Natural killer cell (primary cell): Measurements from ENCODE around the gene LHB. TPM values are rescaled to one million over a fixed set of nuclear protein-coding genes. Genes with fewer than 3 reads are reported as not detected.

Experiments used
- ATAC-seq, 3 donors: fragments of 150-1000 bp in 2 of 3; fragments of 200-7000 bp in 1 of 3; cut with Tn5 transposase; 1 replicate in 1 of 3; 2 replicates in 2 of 3; pipeline ENCODE4 v1.10.0; 2021; ENCODE audit warnings: mild to moderate bottlenecking in 2 of 3, moderate library complexity in 2 of 3
- DNase-seq, 2 donors: peaks; one replicate each; pipeline versions ENCODE4 v3.0.0 to v3.0.0-alpha.2; 2013 to 2021; ENCODE audit warnings: mixed read lengths in 1 of 2
- H3K27ac ChIP-seq: one replicate; pipeline ENCODE4 v1.5.1; 2013; ENCODE audit warnings: mild to moderate bottlenecking, low read length
- H3K27me3 ChIP-seq: one replicate; pipeline ENCODE4 v1.6.1; 2013; ENCODE audit warnings: low read length; ENCODE audit not compliant: control insufficient read depth, insufficient read depth
- H3K36me3 ChIP-seq: one replicate; pipeline ENCODE4 v1.6.1; 2013; ENCODE audit warnings: low read length; ENCODE audit not compliant: control insufficient read depth, insufficient read depth
- H3K4me1 ChIP-seq: one replicate; pipeline ENCODE4 v1.6.1; 2013; ENCODE audit warnings: low read length; ENCODE audit not compliant: control insufficient read depth, insufficient read depth
- H3K4me3 ChIP-seq: one replicate; pipeline ENCODE4 v1.5.1; 2013; ENCODE audit warnings: low read length
- H3K9me3 ChIP-seq: one replicate; pipeline ENCODE4 v1.6.1; 2013; ENCODE audit warnings: low read length; ENCODE audit not compliant: control insufficient read depth, insufficient read depth
- H3K27ac Mint-ChIP-seq, 2 donors: one replicate each; pipeline ENCODE4 v1.8.0; 2022; ENCODE audit warnings: mild to moderate bottlenecking in 2 of 2, mixed read lengths in 2 of 2, moderate library complexity in 1 of 2
- H3K27me3 Mint-ChIP-seq, 2 donors: one replicate each; pipeline ENCODE4 v1.8.0; 2022; ENCODE audit warnings: low read depth in 2 of 2, mixed read lengths in 2 of 2
- H3K36me3 Mint-ChIP-seq: one replicate; pipeline ENCODE4 v1.8.0; 2022; ENCODE audit warnings: mixed read lengths
- H3K4me1 Mint-ChIP-seq, 2 donors: one replicate each; pipeline ENCODE4 v1.8.0; 2022; ENCODE audit warnings: mixed read lengths in 2 of 2
- H3K4me3 Mint-ChIP-seq: one replicate; pipeline ENCODE4 v1.8.0; 2022; ENCODE audit warnings: mild to moderate bottlenecking, moderate library complexity, mixed read lengths
- H3K9me3 Mint-ChIP-seq, 2 donors: one replicate each; pipeline ENCODE4 v1.8.0; 2022; ENCODE audit warnings: mixed read lengths in 2 of 2
- CTCF ChIP-seq: fragments of 200-600 bp; IDR thresholded peaks from one replicate; pipeline ENCODE4 v1.8.0; 2022; ENCODE audit warnings: antibody characterized with exemption
- WGBS: methylation state at CpG from one replicate; pipeline ENCODE4 v1.1.7; 2013; ENCODE audit warnings: missing lambda C conversion rate; ENCODE audit not compliant: insufficient coverage; 5-methylcytosine and 5-hydroxymethylcytosine counted together
- intact Hi-C: fragments of 100-400 bp; cut with micrococcal nuclease; formaldehyde crosslinking; loops from one replicate; pipeline ENCODE4 v1.14.2; 2022
- total RNA-seq, 4 donors: library from RNA; stranded (reverse); fragments of 120-200 nt in 1 of 4; gene quantifications; one replicate each; pipeline versions ENCODE4 v1.2.3 to v1.2.4, GENCODE V29; 2013 to 2022

The LHB gene
- total RNA-seq, 3 donors from 2014 or later (not counting 1 experiment from before 2014, with no cell fraction given): 1.4 TPM; not detected in 2

DNA sequence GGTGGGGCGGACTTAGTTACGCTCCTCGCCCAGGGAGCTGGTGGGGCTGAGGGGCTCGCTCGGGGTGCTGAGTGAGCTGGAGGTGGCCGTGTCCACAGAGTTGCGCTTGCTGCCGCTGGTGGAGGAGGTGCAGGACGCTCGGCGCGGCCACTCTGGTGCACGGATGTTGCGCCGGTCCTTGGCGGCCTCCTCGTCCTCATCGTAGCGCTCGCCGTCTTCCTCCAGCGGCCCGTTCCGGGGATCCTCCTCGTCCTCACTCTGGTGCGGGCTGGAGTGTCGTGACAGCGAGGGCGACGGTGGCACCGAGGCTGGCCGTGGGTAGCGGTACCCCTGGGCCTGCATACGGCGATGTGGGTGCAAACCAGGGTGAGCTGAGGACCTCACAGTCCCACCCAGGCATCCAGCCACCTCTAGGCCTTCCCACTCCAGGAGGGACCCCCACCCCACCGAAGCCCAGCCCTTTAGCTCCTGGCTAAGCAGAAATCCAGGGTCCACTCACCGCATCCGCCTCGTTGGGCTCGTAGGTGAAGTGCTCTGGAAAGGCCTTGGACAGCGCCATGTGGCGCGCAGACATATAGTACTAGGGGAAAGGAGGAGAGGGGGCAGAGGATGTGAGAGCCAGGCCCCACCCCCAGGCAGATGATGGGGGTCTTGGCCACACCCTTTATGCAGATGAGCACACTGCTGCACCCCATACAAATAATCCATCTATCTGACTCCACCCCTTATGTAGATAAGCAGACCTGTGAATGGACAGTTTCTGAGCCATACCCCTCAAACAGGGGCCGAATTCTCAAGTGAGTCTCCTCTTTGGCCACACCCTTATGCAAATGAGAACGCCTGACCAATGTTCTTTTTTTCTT, 47.4 kb downstream of the LHB start:
- TF ChIP-seq CTCF: no peak
- intact Hi-C loops: loop anchor here (5.0 to 10.0 kb wide), 2 partner anchors 67 to 325 kb away; partner anchors contain the start of genes CA11 and NUCB1
- H3K27ac ChIP-seq: no peak overlapping the region

DNA sequence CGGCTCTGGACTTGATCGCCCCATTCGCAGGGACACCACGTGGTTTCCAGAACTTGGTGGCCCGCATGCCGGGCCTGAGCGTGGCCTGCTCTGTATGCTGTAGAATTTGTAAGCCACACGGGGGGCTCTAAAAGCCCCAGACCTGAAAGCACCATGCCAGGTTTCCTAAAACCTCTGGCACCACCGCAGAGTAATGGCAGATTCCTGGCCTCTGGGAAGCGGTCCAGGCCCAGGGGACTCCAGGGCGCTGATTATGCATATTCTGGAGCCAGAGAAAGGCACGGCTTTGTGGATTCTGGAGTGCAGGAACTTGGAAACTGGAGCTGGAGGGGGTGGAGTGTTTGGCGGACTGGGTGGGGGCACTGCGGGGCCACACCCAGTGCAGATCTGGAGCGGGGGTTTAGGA, 48.1 kb downstream of the LHB start:
- H3K9me3 ChIP-seq: no peaks in the 10 kb centered on the region
- peaks cover 31% of the 10 kb centered on the region for H3K36me3 ChIP-seq
- H3K4me1 Mint-ChIP-seq: peaks cover 28 to 34% of the 10 kb centered on the region in 2 donors
- H3K4me3 Mint-ChIP-seq: no peak overlapping the region
- TF ChIP-seq CTCF: no peak
- intact Hi-C loops: loop anchor here (5.0 to 10.0 kb wide), 2 partner anchors 67 to 324 kb away; partner anchors contain the start of genes CA11 and NUCB1
- no peak overlapping the region for H3K27ac Mint-ChIP-seq
- peaks cover 42% of the 10 kb centered on the region for H3K4me1 ChIP-seq
- no peaks in the 10 kb centered on the region for H3K36me3 Mint-ChIP-seq
- ATAC-seq (no peak), DNase-seq (no peak)
- no peak overlapping the region for H3K4me3 ChIP-seq
- H3K27me3 Mint-ChIP-seq: no peaks in the 10 kb centered on the region
- no peaks in the 10 kb centered on the region for H3K9me3 Mint-ChIP-seq
- H3K27ac ChIP-seq: no peak overlapping the region
- 97% methylated on average over 15 of the region's 15 CpGs for WGBS
- H3K27me3 ChIP-seq: no peaks in the 10 kb centered on the region

More for the DNA sequence above, 47.4 kb downstream of the LHB start:
- H3K4me3 ChIP-seq: no peak overlapping the region
- ATAC-seq (no peak), DNase-seq (no peak)
- 96% methylated on average over 45 of the region's 45 CpGs for WGBS
- H3K36me3 Mint-ChIP-seq: no peaks in the 10 kb centered on the region
- H3K27me3 Mint-ChIP-seq: no peaks in the 10 kb centered on the region
- H3K9me3 Mint-ChIP-seq: no peaks in the 10 kb centered on the region
- H3K4me1 ChIP-seq: peaks cover 35% of the 10 kb centered on the region
- H3K4me3 Mint-ChIP-seq: no peak overlapping the region
- no peak overlapping the region for H3K27ac Mint-ChIP-seq
- H3K9me3 ChIP-seq: no peaks in the 10 kb centered on the region
- H3K27me3 ChIP-seq: no peaks in the 10 kb centered on the region
- H3K4me1 Mint-ChIP-seq: peaks cover 21 to 27% of the 10 kb centered on the region in 2 donors
- peaks cover 38% of the 10 kb centered on the region for H3K36me3 ChIP-seq

GRCh38 chr19:48968179-48968661, 48.7 kb downstream of the LHB start:
- no peak for TF ChIP-seq CTCF
- WGBS: 86% methylated on average over 4 of the region's 4 CpGs
- Mint-ChIP-seq H3K4me3 (no peak overlapping the region), H3K9me3 (no peaks in the 10 kb centered on the region), H3K36me3 (no peaks in the 10 kb centered on the region), H3K27ac (no peak overlapping the region), H3K4me1 (peaks cover 34 to 40% of the 10 kb centered on the region in 2 donors), H3K27me3 (no peaks in the 10 kb centered on the region)
- peaks cover 48% of the 10 kb centered on the region for H3K4me1 ChIP-seq
- H3K4me3 ChIP-seq: no peak overlapping the region
- peaks cover 29% of the 10 kb centered on the region for H3K36me3 ChIP-seq
- no peak overlapping the region for H3K27ac ChIP-seq
- H3K9me3 ChIP-seq: no peaks in the 10 kb centered on the region
- DNase-seq: no peak
- no peaks in the 10 kb centered on the region for H3K27me3 ChIP-seq
- no peak for ATAC-seq
- intact Hi-C loops: loop anchor here (5.0 to 10.0 kb wide), 2 partner anchors 66 to 323 kb away; partner anchors contain the start of genes CA11 and NUCB1
